Astrocyte (in vitro differentiated cells and primary cell): ENCODE data around the gene CDK14. TPM values are rescaled to one million over a fixed set of nuclear protein-coding genes. Genes with fewer than 3 reads are reported as not detected.

ENCODE experiments used
- DNase-seq: peaks from one replicate; pipeline ENCODE4 v3.0.0-alpha.2; 2010; ENCODE audit warnings: low read depth
- FAIRE-seq: peaks from 2 replicates; lab custom pipeline; 2011; peaks lifted over from hg19 to GRCh38; lab: Jason Lieb, UNC
- H2AFZ ChIP-seq: 2 replicates; pipeline ENCODE4 v1.6.0; 2012; ENCODE audit warnings: low read depth, low read length, inconsistent platforms
- H3K27ac ChIP-seq: 2 replicates; pipeline ENCODE4 v1.5.1; 2011; ENCODE audit warnings: low read depth, low read length, inconsistent platforms
- H3K27me3 ChIP-seq: 2 replicates; pipeline ENCODE4 v1.6.0; 2011; ENCODE audit warnings: low read length, inconsistent platforms; ENCODE audit not compliant: insufficient read depth
- H3K36me3 ChIP-seq: 2 replicates; pipeline ENCODE4 v1.5.1; 2011; ENCODE audit warnings: low read length, inconsistent platforms; ENCODE audit not compliant: insufficient read depth
- H3K4me1 ChIP-seq: 2 replicates; pipeline ENCODE4 v1.5.1; 2011; ENCODE audit warnings: low read length, inconsistent platforms; ENCODE audit not compliant: insufficient read depth
- H3K4me2 ChIP-seq: 2 replicates; pipeline ENCODE4 v1.6.0; 2012; ENCODE audit warnings: low read length, inconsistent platforms
- H3K4me3 ChIP-seq: 2 replicates; pipeline ENCODE4 v1.5.1; 2011; ENCODE audit warnings: low read depth, mild to moderate bottlenecking, low read length, inconsistent platforms; ENCODE audit not compliant: insufficient read depth
- H3K79me2 ChIP-seq: 2 replicates; pipeline ENCODE4 v1.6.0; 2012; ENCODE audit warnings: mild to moderate bottlenecking, low read length, inconsistent platforms; ENCODE audit not compliant: insufficient read depth
- H3K9ac ChIP-seq: 2 replicates; pipeline ENCODE4 v1.6.0; 2012; ENCODE audit warnings: mild to moderate bottlenecking, low read length, inconsistent platforms
- H3K9me3 ChIP-seq: 2 replicates; pipeline ENCODE4 v1.5.1; 2012; ENCODE audit warnings: low read depth, mild to moderate bottlenecking, low read length, inconsistent platforms; ENCODE audit not compliant: insufficient read depth
- H4K20me1 ChIP-seq: 2 replicates; pipeline ENCODE4 v1.6.0; 2012; ENCODE audit warnings: low read length, inconsistent platforms; ENCODE audit not compliant: insufficient read depth
- H3K27ac Mint-ChIP-seq: one replicate; pipeline ENCODE4 v1.8.0; 2021; ENCODE audit warnings: mild to moderate bottlenecking, mixed read lengths; ENCODE audit not compliant: unreplicated experiment
- H3K27me3 Mint-ChIP-seq: one replicate; pipeline ENCODE4 v1.8.0; 2021; ENCODE audit warnings: low read depth, mixed read lengths; ENCODE audit not compliant: unreplicated experiment
- H3K36me3 Mint-ChIP-seq: one replicate; pipeline ENCODE4 v1.8.0; 2021; ENCODE audit warnings: low read depth, mixed read lengths; ENCODE audit not compliant: unreplicated experiment
- H3K4me1 Mint-ChIP-seq: one replicate; pipeline ENCODE4 v1.8.0; 2021; ENCODE audit warnings: low read depth, mixed read lengths; ENCODE audit not compliant: unreplicated experiment
- H3K4me3 Mint-ChIP-seq: one replicate; pipeline ENCODE4 v1.8.0; 2021; ENCODE audit warnings: mild to moderate bottlenecking, moderate library complexity, mixed read lengths; ENCODE audit not compliant: unreplicated experiment
- H3K9me3 Mint-ChIP-seq: one replicate; pipeline ENCODE4 v1.8.0; 2021; ENCODE audit warnings: mild to moderate bottlenecking, mixed read lengths; ENCODE audit not compliant: unreplicated experiment
- CTCF ChIP-seq: IDR thresholded peaks from 2 replicates; pipeline ENCODE4 v1.5.1; 2011; ENCODE audit warnings: low read depth, mild to moderate bottlenecking, inconsistent platforms, low read length, moderate library complexity; ENCODE audit not compliant: insufficient read depth
- EZH2 ChIP-seq: IDR thresholded peaks from 2 replicates; pipeline ENCODE4 v1.6.1; 2012; ENCODE audit warnings: mild to moderate bottlenecking, low read length, inconsistent platforms; ENCODE audit not compliant: insufficient read depth
- total RNA-seq: library from RNA; stranded (reverse); gene quantifications from 2 replicates; pipeline ENCODE4 v1.2.1, GENCODE V29; 2021

Gene CDK14
- total RNA-seq, 1 donor from 2014 or later = 30.2 TPM

GRCh38 chr7:90597563-90598253 is 1.6 kb downstream of the CDK14 start:
- Histone ChIP-seq H4K20me1 (peaks cover 26% of the 10 kb centered on the region), H2AFZ (peak overlapping the region; percentile 10), H3K27me3 (no peaks in the 10 kb centered on the region), H3K4me1 (peaks cover 21% of the 10 kb centered on the region), H3K9me3 (no peaks in the 10 kb centered on the region), H3K36me3 (no peaks in the 10 kb centered on the region), H3K4me3 (peak overlapping the region; percentile 92), H3K4me2 (peak overlapping the region; percentile 90), H3K79me2 (peaks cover 60% of the 10 kb centered on the region), H3K27ac (peak overlapping the region; percentile 81), H3K9ac (peak overlapping the region; percentile 95)
- no peak for TF ChIP-seq CTCF
- TF ChIP-seq EZH2 = no peak
- peak overlapping the region; percentile 77 for H3K27ac Mint-ChIP-seq
- H3K36me3 Mint-ChIP-seq = no peaks in the 10 kb centered on the region
- peak overlapping the region; percentile 95 for H3K4me3 Mint-ChIP-seq
- DNase-seq = no peak
- peak; percentile 70 for FAIRE-seq
- H3K27me3 Mint-ChIP-seq = no peaks in the 10 kb centered on the region
- no peaks in the 10 kb centered on the region for H3K9me3 Mint-ChIP-seq
- peaks cover 21% of the 10 kb centered on the region for H3K4me1 Mint-ChIP-seq

GRCh38 chr7:90599038-90599437 is 2.9 kb downstream of the CDK14 start:
- peak; percentile 17 for FAIRE-seq
- H3K4me1 Mint-ChIP-seq = peaks cover 21% of the 10 kb centered on the region

More at GRCh38 chr7:90599038-90599437, 2.9 kb downstream of the CDK14 start:
- Mint-ChIP-seq H3K4me3 (no peak overlapping the region), H3K9me3 (no peaks in the 10 kb centered on the region), H3K27ac (no peak overlapping the region), H3K36me3 (no peaks in the 10 kb centered on the region), H3K27me3 (no peaks in the 10 kb centered on the region)
- DNase-seq = no peak
- peaks cover 73% of the 10 kb centered on the region for H3K79me2 ChIP-seq
- H3K4me1 ChIP-seq = peaks cover 21% of the 10 kb centered on the region
- H3K4me3 ChIP-seq = no peak overlapping the region
- H3K27ac ChIP-seq = peak overlapping the region; percentile 6
- no peaks in the 10 kb centered on the region for H3K36me3 ChIP-seq
- H3K9me3 ChIP-seq = no peaks in the 10 kb centered on the region
- no peak overlapping the region for H2AFZ ChIP-seq
- TF ChIP-seq EZH2 (no peak), CTCF (no peak)
- H3K9ac ChIP-seq = no peak overlapping the region
- H4K20me1 ChIP-seq = peaks cover 37% of the 10 kb centered on the region
- H3K4me2 ChIP-seq = peak overlapping the region; percentile 54
- no peaks in the 10 kb centered on the region for H3K27me3 ChIP-seq
